Type B pancreatic cell (in vitro differentiated cells): Measurements from ENCODE around the gene ZBTB8OS. TPM values are rescaled to one million over a fixed set of nuclear protein-coding genes. Genes with fewer than 3 reads are reported as not detected.
"Not testable (repeated sequence)": the region's sequence is repeated elsewhere in the genome, so short reads cannot be mapped to it uniquely, and the experiment has no call there.

Source experiments
- DNase-seq: peaks from one replicate; pipeline ENCODE4 v3.0.0; 2021; ENCODE audit warnings: mixed read lengths; ENCODE audit not compliant: unreplicated experiment; ENCODE audit errors: extremely low spot score
- H3K27ac Mint-ChIP-seq: 2 replicates; pipeline ENCODE4 v1.8.0; 2021; ENCODE audit warnings: mild to moderate bottlenecking, mixed read lengths
- H3K27me3 Mint-ChIP-seq: 2 replicates; pipeline ENCODE4 v1.8.0; 2021; ENCODE audit warnings: mixed read lengths
- H3K36me3 Mint-ChIP-seq: 2 replicates; pipeline ENCODE4 v1.8.0; 2021; ENCODE audit warnings: mixed read lengths
- H3K4me1 Mint-ChIP-seq: one replicate; pipeline ENCODE4 v1.8.0; 2021; ENCODE audit warnings: mixed read lengths; ENCODE audit not compliant: unreplicated experiment
- H3K4me3 Mint-ChIP-seq: 2 replicates; pipeline ENCODE4 v1.8.0; 2021; ENCODE audit warnings: mild to moderate bottlenecking, mixed read lengths
- H3K9me3 Mint-ChIP-seq: 2 replicates; pipeline ENCODE4 v1.8.0; 2021; ENCODE audit warnings: mixed read lengths
- total RNA-seq: library from RNA; stranded (reverse); gene quantifications from 2 replicates; pipeline ENCODE4 v1.2.1, GENCODE V29; 2021; ENCODE audit warnings: low replicate concordance
- TF ChIP-seq, protein P1 (sequence below): fragments of 200-600 bp; sonication (generic); conservative IDR thresholded peaks from 2 replicates; pipeline ENCODE4 v1.5.0; 2021; ENCODE audit warnings: antibody characterized with exemption, mild to moderate bottlenecking

Gene ZBTB8OS
- total RNA-seq, 1 donor from 2014 or later, result 41.7 TPM

GRCh38 chr1:32680642-32681041 is 30.3 kb upstream of the ZBTB8OS start:
- H3K27me3 Mint-ChIP-seq, result no peaks in the 10 kb centered on the region
- TF ChIP-seq, protein P1, sequence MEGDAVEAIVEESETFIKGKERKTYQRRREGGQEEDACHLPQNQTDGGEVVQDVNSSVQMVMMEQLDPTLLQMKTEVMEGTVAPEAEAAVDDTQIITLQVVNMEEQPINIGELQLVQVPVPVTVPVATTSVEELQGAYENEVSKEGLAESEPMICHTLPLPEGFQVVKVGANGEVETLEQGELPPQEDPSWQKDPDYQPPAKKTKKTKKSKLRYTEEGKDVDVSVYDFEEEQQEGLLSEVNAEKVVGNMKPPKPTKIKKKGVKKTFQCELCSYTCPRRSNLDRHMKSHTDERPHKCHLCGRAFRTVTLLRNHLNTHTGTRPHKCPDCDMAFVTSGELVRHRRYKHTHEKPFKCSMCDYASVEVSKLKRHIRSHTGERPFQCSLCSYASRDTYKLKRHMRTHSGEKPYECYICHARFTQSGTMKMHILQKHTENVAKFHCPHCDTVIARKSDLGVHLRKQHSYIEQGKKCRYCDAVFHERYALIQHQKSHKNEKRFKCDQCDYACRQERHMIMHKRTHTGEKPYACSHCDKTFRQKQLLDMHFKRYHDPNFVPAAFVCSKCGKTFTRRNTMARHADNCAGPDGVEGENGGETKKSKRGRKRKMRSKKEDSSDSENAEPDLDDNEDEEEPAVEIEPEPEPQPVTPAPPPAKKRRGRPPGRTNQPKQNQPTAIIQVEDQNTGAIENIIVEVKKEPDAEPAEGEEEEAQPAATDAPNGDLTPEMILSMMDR, result no peak
- no peak for DNase-seq
- H3K4me1 Mint-ChIP-seq, result peaks cover 10% of the 10 kb centered on the region
- no peak overlapping the region for H3K4me3 Mint-ChIP-seq
- H3K9me3 Mint-ChIP-seq, result no peaks in the 10 kb centered on the region
- peaks cover 38% of the 10 kb centered on the region for H3K36me3 Mint-ChIP-seq
- H3K27ac Mint-ChIP-seq, result no peak overlapping the region

- H3K27me3 Mint-ChIP-seq, H3K4me3 Mint-ChIP-seq, H3K9me3 Mint-ChIP-seq, DNase-seq, H3K27ac Mint-ChIP-seq: not testable (repeated sequence)
- peaks cover 38% of the 10 kb centered on the region for H3K36me3 Mint-ChIP-seq
- peaks cover 10% of the 10 kb centered on the region for H3K4me1 Mint-ChIP-seq
Measured at GRCh38 chr1:32679993-32680392, 29.6 kb upstream of the ZBTB8OS start.

DNA sequence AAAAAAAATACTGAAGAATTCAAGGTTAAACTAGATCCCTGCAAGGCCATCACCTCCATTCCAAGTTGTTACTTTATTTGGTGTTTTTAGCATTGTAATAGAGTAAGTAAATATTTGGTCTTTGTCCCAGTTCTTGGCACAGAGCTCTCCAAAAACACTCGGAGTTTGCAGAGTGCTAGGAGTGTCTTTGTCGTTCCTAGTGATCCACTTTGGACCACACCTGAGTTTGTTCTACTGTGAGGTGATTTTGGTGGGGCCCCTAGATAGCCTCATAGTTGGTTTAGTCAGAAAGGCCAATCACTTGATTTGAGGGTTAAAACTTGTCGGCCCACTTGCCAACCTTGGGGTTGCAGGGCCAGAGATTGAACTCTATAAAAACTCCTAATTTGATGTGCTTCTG is 26.6 kb upstream of the ZBTB8OS start:
- H3K9me3 Mint-ChIP-seq, result no peaks in the 10 kb centered on the region
- DNase-seq, result no peak
- peaks cover 56% of the 10 kb centered on the region for H3K36me3 Mint-ChIP-seq
- H3K27me3 Mint-ChIP-seq, result no peaks in the 10 kb centered on the region
- peaks cover 10% of the 10 kb centered on the region for H3K4me1 Mint-ChIP-seq
- TF ChIP-seq, protein P1, result no peak
- H3K4me3 Mint-ChIP-seq, result no peak overlapping the region
- H3K27ac Mint-ChIP-seq, result no peak overlapping the region

- not testable (repeated sequence) for DNase-seq, H3K4me3 Mint-ChIP-seq, H3K4me1 Mint-ChIP-seq, H3K27me3 Mint-ChIP-seq, H3K27ac Mint-ChIP-seq, H3K9me3 Mint-ChIP-seq
- H3K36me3 Mint-ChIP-seq, result peaks cover 44% of the 10 kb centered on the region
Measured at GRCh38 chr1:32668716-32669115, 18.4 kb upstream of the ZBTB8OS start.

GRCh38 chr1:32666901-32667566 is 16.7 kb upstream of the ZBTB8OS start:
- H3K36me3 Mint-ChIP-seq, result peaks cover 33% of the 10 kb centered on the region
- no peaks in the 10 kb centered on the region for H3K27me3 Mint-ChIP-seq
- no peak for DNase-seq
- H3K27ac Mint-ChIP-seq, result peak overlapping the region; percentile 54
- no peaks in the 10 kb centered on the region for H3K9me3 Mint-ChIP-seq
- no peak overlapping the region for H3K4me3 Mint-ChIP-seq
- no peaks in the 10 kb centered on the region for H3K4me1 Mint-ChIP-seq
- TF ChIP-seq, protein P1, result no peak

DNA sequence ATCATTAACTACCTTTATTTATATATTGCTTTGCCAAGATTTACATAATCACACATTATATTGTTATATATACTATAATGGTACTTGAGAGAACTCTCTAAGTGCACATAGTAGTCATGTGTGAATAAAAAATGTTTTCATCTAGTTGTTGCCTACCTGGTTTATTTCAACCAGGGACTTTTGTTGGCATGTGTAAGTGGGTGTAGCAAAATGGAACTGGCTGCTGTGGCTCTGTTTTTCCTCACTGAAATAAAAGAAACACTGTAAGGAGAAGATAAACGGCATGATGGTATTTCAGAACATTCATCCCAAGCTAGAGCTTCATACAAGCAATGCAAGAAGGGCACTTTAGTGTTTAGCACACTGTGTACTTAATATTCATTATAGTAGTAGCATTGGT is 15.6 kb upstream of the ZBTB8OS start:
- Mint-ChIP-seq H3K36me3 (peaks cover 32% of the 10 kb centered on the region), H3K4me3 (no peak overlapping the region)

More for the DNA sequence above, 15.6 kb upstream of the ZBTB8OS start:
- Mint-ChIP-seq H3K27me3 (no peaks in the 10 kb centered on the region), H3K9me3 (no peaks in the 10 kb centered on the region), H3K4me1 (no peaks in the 10 kb centered on the region), H3K27ac (no peak overlapping the region)
- TF ChIP-seq, protein P1, result no peak
- DNase-seq, result no peak
